Measurements from ENCODE around the gene PYDC1. TPM values are rescaled to one million over a fixed set of nuclear protein-coding genes. Genes with fewer than 3 reads are reported as not detected.
A peak's percentile ranks its signal among the peaks of the same experiment; 100 is the strongest.

Gene PYDC1
- total and polyA plus RNA-seq, 2 donors: 1.3 to 10.1 TPM

- Histone ChIP-seq H3K36me3 (ENCODE audit: control insufficient read depth in 2 of 2, insufficient read depth in 2 of 2, low read length in 1 of 2) (no peaks in the 10 kb centered on the region), H3K27me3 (ENCODE audit: control insufficient read depth in 2 of 2, insufficient read depth in 1 of 2, low read length in 1 of 2) (peaks cover 0 to 9% of the 10 kb centered on the region in 2 donors), H3K27ac (ENCODE audit: low read depth in 1 of 2, low read length in 1 of 2) (no peak overlapping the region), H3K4me1 (ENCODE audit: control insufficient read depth in 2 of 2, insufficient read depth in 2 of 2, low read length in 2 of 2) (no peaks in the 10 kb centered on the region), H3K9me3 (ENCODE audit: control insufficient read depth in 2 of 2, insufficient read depth in 1 of 2, low read length in 1 of 2) (no peaks in the 10 kb centered on the region), H3K4me3 (ENCODE audit: low read length in 2 of 2) (no peak overlapping the region)
- 98% methylated on average over 3 of the region's 3 CpGs for WGBS
- DNase-seq (ENCODE audit: low read depth in 6 of 9, low spot score in 9 of 9): no peak
These were observed 8.3 kb upstream of the PYDC1 start for GRCh38 chr16:31225193-31225592.

GRCh38 chr16:31224092-31224955 lies 7.4 kb upstream of the PYDC1 start:
- Histone ChIP-seq H3K27ac (ENCODE audit: low read depth in 1 of 2, low read length in 1 of 2) (no peak overlapping the region), H3K9me3 (ENCODE audit: control insufficient read depth in 2 of 2, insufficient read depth in 1 of 2, low read length in 1 of 2) (no peaks in the 10 kb centered on the region), H3K4me1 (ENCODE audit: control insufficient read depth in 2 of 2, insufficient read depth in 2 of 2, low read length in 2 of 2) (no peaks in the 10 kb centered on the region), H3K36me3 (ENCODE audit: control insufficient read depth in 2 of 2, insufficient read depth in 2 of 2, low read length in 1 of 2) (no peaks in the 10 kb centered on the region), H3K4me3 (ENCODE audit: low read length in 2 of 2) (no peak overlapping the region), H3K27me3 (ENCODE audit: control insufficient read depth in 2 of 2, insufficient read depth in 1 of 2, low read length in 1 of 2) (peaks cover 0 to 11% of the 10 kb centered on the region in 2 donors)
- DNase-seq (ENCODE audit: low read depth in 6 of 9, low spot score in 9 of 9): no peak
- 97% methylated on average over 80 of the region's 80 CpGs for WGBS

- no peak overlapping the region for H3K4me3 ChIP-seq (ENCODE audit: low read length in 2 of 2)
- H3K27me3 ChIP-seq (ENCODE audit: control insufficient read depth in 2 of 2, insufficient read depth in 1 of 2, low read length in 1 of 2): peaks cover under 1 to 22% of the 10 kb centered on the region in 2 donors
- over 99% methylated on average over 5 of the region's 5 CpGs for WGBS
- no peaks in the 10 kb centered on the region for H3K4me1 ChIP-seq (ENCODE audit: control insufficient read depth in 2 of 2, insufficient read depth in 2 of 2, low read length in 2 of 2)
- H3K9me3 ChIP-seq (ENCODE audit: control insufficient read depth in 2 of 2, insufficient read depth in 1 of 2, low read length in 1 of 2): no peaks in the 10 kb centered on the region
- no peak for DNase-seq (ENCODE audit: low read depth in 6 of 9, low spot score in 9 of 9)
- H3K27ac ChIP-seq (ENCODE audit: low read depth in 1 of 2, low read length in 1 of 2): no peak overlapping the region
- no peaks in the 10 kb centered on the region for H3K36me3 ChIP-seq (ENCODE audit: control insufficient read depth in 2 of 2, insufficient read depth in 2 of 2, low read length in 1 of 2)
These were observed 6.1 kb upstream of the PYDC1 start for GRCh38 chr16:31223044-31223443.

GRCh38 chr16:31221357-31222160 lies 4.6 kb upstream of the PYDC1 start:
- H3K4me1 ChIP-seq (ENCODE audit: control insufficient read depth in 2 of 2, insufficient read depth in 2 of 2, low read length in 2 of 2): peaks cover 0 to 4% of the 10 kb centered on the region in 2 donors
- no peak for DNase-seq (ENCODE audit: low read depth in 6 of 9, low spot score in 9 of 9)
- 83% methylated on average over 12 of the region's 12 CpGs for WGBS
- peaks cover 12 to 37% of the 10 kb centered on the region in 2 donors for H3K27me3 ChIP-seq (ENCODE audit: control insufficient read depth in 2 of 2, insufficient read depth in 1 of 2, low read length in 1 of 2)
- no peaks in the 10 kb centered on the region for H3K9me3 ChIP-seq (ENCODE audit: control insufficient read depth in 2 of 2, insufficient read depth in 1 of 2, low read length in 1 of 2)
- no peaks in the 10 kb centered on the region for H3K36me3 ChIP-seq (ENCODE audit: control insufficient read depth in 2 of 2, insufficient read depth in 2 of 2, low read length in 1 of 2)
- H3K4me3 ChIP-seq (ENCODE audit: low read length in 2 of 2): no peak overlapping the region
- no peak overlapping the region for H3K27ac ChIP-seq (ENCODE audit: low read depth in 1 of 2, low read length in 1 of 2)

- Histone ChIP-seq H3K4me3 (ENCODE audit: low read length in 2 of 2) (no peak overlapping the region), H3K36me3 (ENCODE audit: control insufficient read depth in 2 of 2, insufficient read depth in 2 of 2, low read length in 1 of 2) (no peaks in the 10 kb centered on the region), H3K27me3 (ENCODE audit: control insufficient read depth in 2 of 2, insufficient read depth in 1 of 2, low read length in 1 of 2) (peaks cover 35 to 60% of the 10 kb centered on the region in 2 donors), H3K4me1 (ENCODE audit: control insufficient read depth in 2 of 2, insufficient read depth in 2 of 2, low read length in 2 of 2) (peaks cover 0 to 14% of the 10 kb centered on the region in 2 donors), H3K9me3 (ENCODE audit: control insufficient read depth in 2 of 2, insufficient read depth in 1 of 2, low read length in 1 of 2) (no peaks in the 10 kb centered on the region), H3K27ac (ENCODE audit: low read depth in 1 of 2, low read length in 1 of 2) (no peak overlapping the region)
- 97% methylated on average over 15 of the region's 15 CpGs for WGBS
- no peak for DNase-seq (ENCODE audit: low read depth in 6 of 9, low spot score in 9 of 9)
These were observed 2.3 kb upstream of the PYDC1 start for GRCh38 chr16:31219154-31219741.

GRCh38 chr16:31217136-31217530 lies 198 bp upstream of the PYDC1 start:
- no peak overlapping the region for H3K4me3 ChIP-seq (ENCODE audit: low read length in 2 of 2)
- H3K27ac ChIP-seq (ENCODE audit: low read depth in 1 of 2, low read length in 1 of 2): no peak overlapping the region
- no peaks in the 10 kb centered on the region for H3K36me3 ChIP-seq (ENCODE audit: control insufficient read depth in 2 of 2, insufficient read depth in 2 of 2, low read length in 1 of 2)
- H3K9me3 ChIP-seq (ENCODE audit: control insufficient read depth in 2 of 2, insufficient read depth in 1 of 2, low read length in 1 of 2): no peaks in the 10 kb centered on the region
- WGBS: 50% methylated on average over 4 of the region's 4 CpGs
- no peak for DNase-seq (ENCODE audit: low read depth in 6 of 9, low spot score in 9 of 9)
- H3K27me3 ChIP-seq (ENCODE audit: control insufficient read depth in 2 of 2, insufficient read depth in 1 of 2, low read length in 1 of 2): peaks cover 45 to 77% of the 10 kb centered on the region in 2 donors
- peaks cover 0 to 14% of the 10 kb centered on the region in 2 donors for H3K4me1 ChIP-seq (ENCODE audit: control insufficient read depth in 2 of 2, insufficient read depth in 2 of 2, low read length in 2 of 2)

- Histone ChIP-seq H3K36me3 (ENCODE audit: control insufficient read depth in 2 of 2, insufficient read depth in 2 of 2, low read length in 1 of 2) (no peaks in the 10 kb centered on the region), H3K4me1 (ENCODE audit: control insufficient read depth in 2 of 2, insufficient read depth in 2 of 2, low read length in 2 of 2) (peaks cover 0 to 14% of the 10 kb centered on the region in 2 donors), H3K4me3 (ENCODE audit: low read length in 2 of 2) (peak overlapping the region in 1 of 2 donors; percentile 8), H3K27ac (ENCODE audit: low read depth in 1 of 2, low read length in 1 of 2) (peak overlapping the region in 1 of 2 donors; percentile 8), H3K27me3 (ENCODE audit: control insufficient read depth in 2 of 2, insufficient read depth in 1 of 2, low read length in 1 of 2) (peaks cover 45 to 72% of the 10 kb centered on the region in 2 donors), H3K9me3 (ENCODE audit: control insufficient read depth in 2 of 2, insufficient read depth in 1 of 2, low read length in 1 of 2) (no peaks in the 10 kb centered on the region)
- WGBS: 3% methylated on average over 63 of the region's 63 CpGs
- DNase-seq (ENCODE audit: low read depth in 6 of 9, low spot score in 9 of 9): no peak
These were observed 1.4 kb downstream of the PYDC1 start for GRCh38 chr16:31215287-31216162.

- Histone ChIP-seq H3K9me3 (ENCODE audit: control insufficient read depth in 2 of 2, insufficient read depth in 1 of 2, low read length in 1 of 2) (no peaks in the 10 kb centered on the region), H3K27ac (ENCODE audit: low read depth in 1 of 2, low read length in 1 of 2) (peak overlapping the region in 1 of 2 donors; percentile 8), H3K4me3 (ENCODE audit: low read length in 2 of 2) (no peak overlapping the region), H3K27me3 (ENCODE audit: control insufficient read depth in 2 of 2, insufficient read depth in 1 of 2, low read length in 1 of 2) (peaks cover 45 to 72% of the 10 kb centered on the region in 2 donors), H3K36me3 (ENCODE audit: control insufficient read depth in 2 of 2, insufficient read depth in 2 of 2, low read length in 1 of 2) (no peaks in the 10 kb centered on the region), H3K4me1 (ENCODE audit: control insufficient read depth in 2 of 2, insufficient read depth in 2 of 2, low read length in 2 of 2) (peaks cover 0 to 14% of the 10 kb centered on the region in 2 donors)
- 13% methylated on average over 58 of the region's 58 CpGs for WGBS
- DNase-seq (ENCODE audit: low read depth in 6 of 9, low spot score in 9 of 9): peak in 1 of 9 donors; percentile 32
These were observed 2.1 kb downstream of the PYDC1 start for GRCh38 chr16:31214708-31215286.
